NCI-H1436 treated with DMSO at 0.1 percent for 48 hours (cell line): ENCODE results near the gene SLC38A7.
"Not testable (repeated sequence)": the region's sequence is repeated elsewhere in the genome, so short reads cannot be mapped to it uniquely, and the experiment has no call there.

Source experiments
- DNase-seq: peaks from one replicate; lab custom pipeline; 2025; lab: John Stamatoyannopoulos, UW

Gene SLC38A7

GRCh38 chr16:58684354-58685083, at the start of gene SLC38A7:
Gene SLC38A7, minus strand, starts transcription at chr16:58684770. Its CDS starts 4,644 bp downstream, at chr16:58680126.
- peak; percentile 4 for DNase-seq

- DNase-seq, result peak; percentile 5
These were observed 49.3 kb upstream of the SLC38A7 start, which contains the start of gene GOT2 for GRCh38 chr16:58733671-58734458. Gene GOT2, minus strand, starts transcription at chr16:58734316. Its CDS starts 88 bp downstream, at chr16:58734228.

GRCh38 chr16:58733248-58733670, 48.7 kb upstream of the SLC38A7 start:
- no peak for DNase-seq

- DNase-seq, result no peak
These were observed 48.1 kb upstream of the SLC38A7 start for GRCh38 chr16:58732545-58733247.

- DNase-seq, result no peak
These were observed 46.3 kb upstream of the SLC38A7 start for GRCh38 chr16:58730724-58731370.

- no peak for DNase-seq
These were observed 43.4 kb upstream of the SLC38A7 start for GRCh38 chr16:58727796-58728568.

GRCh38 chr16:58727028-58727781, 42.6 kb upstream of the SLC38A7 start:
- DNase-seq, result no peak

- no peak for DNase-seq
These were observed 38.5 kb upstream of the SLC38A7 start for GRCh38 chr16:58723109-58723508.

- DNase-seq, result no peak
These were observed 33.4 kb upstream of the SLC38A7 start for GRCh38 chr16:58717994-58718393.

GRCh38 chr16:58716468-58716867, 31.9 kb upstream of the SLC38A7 start:
- no peak for DNase-seq

- DNase-seq, result no peak
These were observed 29.2 kb upstream of the SLC38A7 start for GRCh38 chr16:58713742-58714141.

GRCh38 chr16:58709333-58709732, 24.8 kb upstream of the SLC38A7 start:
- DNase-seq, result no peak

GRCh38 chr16:58699151-58699550, 14.6 kb upstream of the SLC38A7 start:
- no peak for DNase-seq

- DNase-seq, result no peak
These were observed 10.8 kb upstream of the SLC38A7 start for GRCh38 chr16:58695368-58695767.

- no peak for DNase-seq
These were observed 7.9 kb upstream of the SLC38A7 start for GRCh38 chr16:58692450-58692849.

- DNase-seq, result not testable (repeated sequence)
These were observed 2.6 kb upstream of the SLC38A7 start for GRCh38 chr16:58686985-58687706.

- no peak for DNase-seq
These were observed 497 bp upstream of the SLC38A7 start for GRCh38 chr16:58685084-58685449.

GRCh38 chr16:58684001-58684353, 593 bp downstream of the SLC38A7 start:
- DNase-seq, result no peak

GRCh38 chr16:58679763-58680162, 4.8 kb downstream of the SLC38A7 start:
- no peak for DNase-seq

- DNase-seq, result no peak
These were observed 5.9 kb downstream of the SLC38A7 start for GRCh38 chr16:58678716-58679115.
